Panc1 (cell line): ENCODE results near the gene EPHA3. TPM values are rescaled to one million over a fixed set of nuclear protein-coding genes. Genes with fewer than 3 reads are reported as not detected.

ENCODE experiments used
- ATAC-seq: fragments of 200-7000 bp; cut with Tn5 transposase; 2 replicates; pipeline ENCODE4 v1.9.1; 2020; ENCODE audit warnings: mild to moderate bottlenecking, moderate library complexity
- BruUV-seq: library from RNA; stranded (reverse); fragments of 400-500 nt; replicated peaks from 2 replicates; lab custom pipeline; 2021; lab: Mats Ljungman, UMichigan
- CTCF ChIA-PET: fragments of 300-600 bp; sonication (Branson Sonifier 250); formaldehyde crosslinking; loops from one replicate; lab custom pipeline; 2022; ENCODE audit warnings: antibody characterized with exemption; lab: Charles Lee
- POLR2A ChIA-PET: fragments of 300-600 bp; sonication (Branson Sonifier 250); formaldehyde crosslinking; loops from one replicate; lab custom pipeline; 2022; ENCODE audit warnings: antibody characterized with exemption; lab: Charles Lee
- DNase-seq: peaks from one replicate; pipeline ENCODE4 v3.0.0-alpha.2; 2010; ENCODE audit warnings: low read depth, low spot score
- H3K27ac ChIP-seq: 2 replicates; pipeline ENCODE4 v1.5.1; 2011; ENCODE audit warnings: mild to moderate bottlenecking, low read length, inconsistent platforms
- H3K27me3 ChIP-seq: fragments of 200-500 bp; sonication (Bioruptor generic); 2 replicates; pipeline ENCODE4 v1.6.0; 2014; ENCODE audit warnings: low read length, inconsistent platforms; ENCODE audit not compliant: control insufficient read depth, insufficient read depth
- H3K36me3 ChIP-seq: fragments of 200-500 bp; sonication (Bioruptor generic); 2 replicates; pipeline ENCODE4 v1.5.1; 2014; ENCODE audit warnings: inconsistent platforms, mild to moderate bottlenecking, low read length, moderate library complexity; ENCODE audit not compliant: control insufficient read depth, insufficient read depth
- H3K4me1 ChIP-seq: 2 replicates; pipeline ENCODE4 v1.5.1; 2011; ENCODE audit warnings: inconsistent platforms, mild to moderate bottlenecking, low read length, moderate library complexity; ENCODE audit not compliant: control insufficient read depth, insufficient read depth
- H3K4me3 ChIP-seq, 2 experiments: 2 replicates each; pipeline ENCODE4 v1.5.1; 2011 to 2012; ENCODE audit warnings: low read depth in 2 of 2, low read length in 2 of 2, mild to moderate bottlenecking in 2 of 2, inconsistent platforms in 1 of 2, moderate library complexity in 1 of 2
- H3K9me3 ChIP-seq: fragments of 200-500 bp; sonication (Bioruptor generic); 2 replicates; pipeline ENCODE4 v1.5.1; 2014; ENCODE audit warnings: low read depth, mild to moderate bottlenecking, inconsistent platforms, low read length, moderate library complexity; ENCODE audit not compliant: control insufficient read depth, insufficient read depth
- POLR2AphosphoS5 ChIP-seq: IDR thresholded peaks from 2 replicates; pipeline ENCODE4 v1.6.1; 2012; ENCODE audit warnings: mild to moderate bottlenecking, low read depth, low read length, moderate library complexity
- SIN3A ChIP-seq: IDR thresholded peaks from 2 replicates; pipeline ENCODE4 v1.6.1; 2012; ENCODE audit warnings: low read depth, mild to moderate bottlenecking, low read length, moderate library complexity, borderline replicate concordance; ENCODE audit not compliant: insufficient read depth
- TCF7L2 ChIP-seq: IDR thresholded peaks from 2 replicates; pipeline ENCODE4 v1.6.1; 2011; ENCODE audit warnings: mild to moderate bottlenecking, low read depth, low read length, inconsistent platforms
- in situ Hi-C: cut with HindIII; loops from 2 replicates; pipeline ENCODE4 v1.10.0; 2016; ENCODE audit warnings: low sequenced_read_pairs, low pct_unique_long_range_greater_than_20kb
- intact Hi-C: fragments of 100-400 bp; cut with micrococcal nuclease; formaldehyde crosslinking; loops from one replicate; pipeline ENCODE4 v1.10.0; 2022; ENCODE audit not compliant: unreplicated experiment
- total RNA-seq: library from RNA; stranded (reverse); gene quantifications from one replicate; pipeline ENCODE4 v1.2.1, GENCODE V29; 2021; ENCODE audit not compliant: unreplicated experiment
- TF ChIP-seq, protein P1 (sequence below), 2 experiments: IDR thresholded peaks; 2 replicates each; pipeline ENCODE4 v1.6.1; 2011 to 2012; ENCODE audit warnings: low read depth in 2 of 2, control low read depth in 1 of 2, low read length in 1 of 2, mild to moderate bottlenecking in 1 of 2, moderate library complexity in 1 of 2; ENCODE audit not compliant: insufficient read depth in 1 of 2
- TF ChIP-seq, protein P2 (sequence below): fragments of 450-650 bp; IDR thresholded peaks from 2 replicates; pipeline ENCODE4 v1.5.1; 2017; ENCODE audit warnings: mild to moderate bottlenecking

The EPHA3 gene
- total RNA-seq, 1 experiment from 2014 or later = 0.05 TPM

DNA sequence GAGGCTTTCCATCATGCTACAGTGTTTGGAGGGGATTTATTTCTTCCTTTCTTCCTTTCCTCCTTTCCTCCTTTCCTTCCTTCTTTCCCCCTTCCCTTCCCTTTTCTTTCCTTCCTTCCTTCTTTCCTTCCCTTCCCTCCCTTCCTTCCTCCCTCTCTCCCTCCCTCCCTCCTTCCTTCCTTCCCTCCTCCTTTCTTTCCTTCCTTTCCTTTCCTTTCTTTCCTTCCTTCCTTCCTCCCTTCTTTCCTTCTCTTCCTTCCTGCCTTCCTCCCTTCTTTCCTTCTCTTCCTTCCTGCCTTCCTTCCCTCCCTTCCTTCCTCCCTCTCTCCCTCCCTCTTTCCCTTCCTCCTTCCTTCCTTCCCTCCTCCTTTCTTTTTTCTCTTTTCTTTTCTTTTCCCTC lies 127.2 kb downstream of the EPHA3 start:
- no peaks in the 10 kb centered on the region for H3K27me3 ChIP-seq
- ATAC-seq (no peak), DNase-seq (no peak)
- in situ Hi-C loops (no loop called here), intact Hi-C loops (no loop called here)
- CTCF ChIA-PET = no interaction called here
- TF ChIP-seq, protein P1, sequence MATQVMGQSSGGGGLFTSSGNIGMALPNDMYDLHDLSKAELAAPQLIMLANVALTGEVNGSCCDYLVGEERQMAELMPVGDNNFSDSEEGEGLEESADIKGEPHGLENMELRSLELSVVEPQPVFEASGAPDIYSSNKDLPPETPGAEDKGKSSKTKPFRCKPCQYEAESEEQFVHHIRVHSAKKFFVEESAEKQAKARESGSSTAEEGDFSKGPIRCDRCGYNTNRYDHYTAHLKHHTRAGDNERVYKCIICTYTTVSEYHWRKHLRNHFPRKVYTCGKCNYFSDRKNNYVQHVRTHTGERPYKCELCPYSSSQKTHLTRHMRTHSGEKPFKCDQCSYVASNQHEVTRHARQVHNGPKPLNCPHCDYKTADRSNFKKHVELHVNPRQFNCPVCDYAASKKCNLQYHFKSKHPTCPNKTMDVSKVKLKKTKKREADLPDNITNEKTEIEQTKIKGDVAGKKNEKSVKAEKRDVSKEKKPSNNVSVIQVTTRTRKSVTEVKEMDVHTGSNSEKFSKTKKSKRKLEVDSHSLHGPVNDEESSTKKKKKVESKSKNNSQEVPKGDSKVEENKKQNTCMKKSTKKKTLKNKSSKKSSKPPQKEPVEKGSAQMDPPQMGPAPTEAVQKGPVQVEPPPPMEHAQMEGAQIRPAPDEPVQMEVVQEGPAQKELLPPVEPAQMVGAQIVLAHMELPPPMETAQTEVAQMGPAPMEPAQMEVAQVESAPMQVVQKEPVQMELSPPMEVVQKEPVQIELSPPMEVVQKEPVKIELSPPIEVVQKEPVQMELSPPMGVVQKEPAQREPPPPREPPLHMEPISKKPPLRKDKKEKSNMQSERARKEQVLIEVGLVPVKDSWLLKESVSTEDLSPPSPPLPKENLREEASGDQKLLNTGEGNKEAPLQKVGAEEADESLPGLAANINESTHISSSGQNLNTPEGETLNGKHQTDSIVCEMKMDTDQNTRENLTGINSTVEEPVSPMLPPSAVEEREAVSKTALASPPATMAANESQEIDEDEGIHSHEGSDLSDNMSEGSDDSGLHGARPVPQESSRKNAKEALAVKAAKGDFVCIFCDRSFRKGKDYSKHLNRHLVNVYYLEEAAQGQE (IDR thresholded peaks at IDR 0.05; ENCODE audit: insufficient read depth in 1 of 2, low read depth in 2 of 2, low read length in 1 of 2) = no peak
- TF ChIP-seq POLR2AphosphoS5 (no peak), SIN3A (no peak), TCF7L2 (no peak)
- TF ChIP-seq, protein P2, sequence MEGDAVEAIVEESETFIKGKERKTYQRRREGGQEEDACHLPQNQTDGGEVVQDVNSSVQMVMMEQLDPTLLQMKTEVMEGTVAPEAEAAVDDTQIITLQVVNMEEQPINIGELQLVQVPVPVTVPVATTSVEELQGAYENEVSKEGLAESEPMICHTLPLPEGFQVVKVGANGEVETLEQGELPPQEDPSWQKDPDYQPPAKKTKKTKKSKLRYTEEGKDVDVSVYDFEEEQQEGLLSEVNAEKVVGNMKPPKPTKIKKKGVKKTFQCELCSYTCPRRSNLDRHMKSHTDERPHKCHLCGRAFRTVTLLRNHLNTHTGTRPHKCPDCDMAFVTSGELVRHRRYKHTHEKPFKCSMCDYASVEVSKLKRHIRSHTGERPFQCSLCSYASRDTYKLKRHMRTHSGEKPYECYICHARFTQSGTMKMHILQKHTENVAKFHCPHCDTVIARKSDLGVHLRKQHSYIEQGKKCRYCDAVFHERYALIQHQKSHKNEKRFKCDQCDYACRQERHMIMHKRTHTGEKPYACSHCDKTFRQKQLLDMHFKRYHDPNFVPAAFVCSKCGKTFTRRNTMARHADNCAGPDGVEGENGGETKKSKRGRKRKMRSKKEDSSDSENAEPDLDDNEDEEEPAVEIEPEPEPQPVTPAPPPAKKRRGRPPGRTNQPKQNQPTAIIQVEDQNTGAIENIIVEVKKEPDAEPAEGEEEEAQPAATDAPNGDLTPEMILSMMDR = no peak
- BruUV-seq = no TSS peak
- no peak overlapping the region for H3K27ac ChIP-seq
- POLR2A ChIA-PET = no interaction called here
- no peak overlapping the region for H3K4me3 ChIP-seq
- H3K9me3 ChIP-seq = no peaks in the 10 kb centered on the region
- H3K36me3 ChIP-seq = no peaks in the 10 kb centered on the region
- H3K4me1 ChIP-seq = no peaks in the 10 kb centered on the region

DNA sequence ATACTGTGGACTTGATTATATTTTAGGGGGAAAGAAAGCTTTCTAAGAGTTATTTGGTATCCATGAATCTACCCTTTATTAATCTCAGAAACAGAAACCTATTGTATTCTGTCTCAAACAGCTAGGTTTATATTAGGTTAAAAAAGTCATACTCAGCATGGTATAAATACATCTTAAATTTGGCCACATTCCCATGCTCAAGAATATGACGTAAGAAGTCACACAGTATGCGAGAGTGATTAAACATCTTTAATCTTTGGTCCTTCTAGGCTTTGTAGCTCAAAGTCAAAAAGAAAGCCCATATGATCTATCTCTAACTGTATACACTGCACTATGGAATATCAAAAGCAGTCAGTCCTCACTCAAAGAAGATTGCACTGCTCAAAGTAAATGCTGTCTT lies 131.4 kb downstream of the EPHA3 start:
- no peak overlapping the region for H3K27ac ChIP-seq
- in situ Hi-C loops (no loop called here), intact Hi-C loops (no loop called here)
- no peaks in the 10 kb centered on the region for H3K4me1 ChIP-seq
- CTCF ChIA-PET = no interaction called here
- no peak for ATAC-seq
- no peaks in the 10 kb centered on the region for H3K36me3 ChIP-seq
- BruUV-seq = no TSS peak
- H3K27me3 ChIP-seq = no peaks in the 10 kb centered on the region
- no peak for TF ChIP-seq TCF7L2
- no peak for TF ChIP-seq SIN3A
- TF ChIP-seq, protein P1 (IDR thresholded peaks at IDR 0.05; ENCODE audit: insufficient read depth in 1 of 2, low read depth in 2 of 2, low read length in 1 of 2) = no peak
- TF ChIP-seq POLR2AphosphoS5 = no peak
- POLR2A ChIA-PET = no interaction called here
- DNase-seq = no peak
- H3K9me3 ChIP-seq = no peaks in the 10 kb centered on the region
- H3K4me3 ChIP-seq = no peak overlapping the region
